ENCODE measurements around the gene EXD1. TPM values are rescaled to one million over a fixed set of nuclear protein-coding genes. Genes with fewer than 3 reads are reported as not detected.
"Not testable (repeated sequence)": the region's sequence is repeated elsewhere in the genome, so short reads cannot be mapped to it uniquely, and the experiment has no call there.

Gene EXD1
- total RNA-seq, 3 donors from 2014 or later = not detected

DNA sequence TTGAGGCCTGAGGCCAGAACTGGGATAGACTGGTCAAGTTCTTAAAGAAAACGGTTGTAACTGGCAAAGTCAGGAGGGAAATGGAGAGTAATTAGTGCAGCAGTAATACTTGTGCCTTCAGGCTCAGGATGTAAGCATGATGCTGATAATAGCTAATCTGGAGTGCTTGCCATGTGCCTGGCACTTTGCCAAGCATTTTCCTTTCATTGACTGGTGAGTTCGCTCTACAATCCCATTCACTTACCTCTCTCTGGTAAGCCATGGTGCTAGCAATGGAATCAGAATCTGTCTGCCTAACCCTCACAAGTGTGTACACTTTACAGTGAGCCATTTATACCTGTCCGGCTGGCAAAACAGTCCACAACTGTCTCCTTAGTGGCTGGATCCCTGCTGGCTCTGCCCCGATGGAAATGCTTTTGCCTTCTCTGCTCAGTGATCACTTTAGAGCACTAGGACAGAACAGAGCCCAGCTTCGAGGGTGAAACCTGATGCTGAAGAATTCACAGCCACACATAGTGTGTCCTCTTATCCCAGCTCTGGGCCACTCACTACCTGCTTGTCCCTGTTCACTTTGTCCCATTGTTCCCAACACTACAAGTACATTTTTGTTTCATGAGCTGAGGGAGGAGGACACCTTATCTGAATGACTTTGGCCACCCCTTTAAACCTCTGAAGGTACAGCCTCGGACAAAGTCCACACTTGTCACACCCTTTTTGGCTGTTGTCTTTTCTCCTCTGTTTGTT is 10.8 kb upstream of the EXD1 start:
- no peak overlapping the region for H3K27ac ChIP-seq
- no peaks in the 10 kb centered on the region for H3K9me3 ChIP-seq
- TF ChIP-seq POLR2A (IDR thresholded peaks at IDR 0.05) = no peak
- no peak for TF ChIP-seq CTCF (IDR thresholded peaks at IDR 0.05)
- TF ChIP-seq POLR2AphosphoS5 (IDR thresholded peaks at IDR 0.05) = no peak
- no peaks in the 10 kb centered on the region for H3K36me3 ChIP-seq
- no peak overlapping the region for H3K4me3 ChIP-seq
- no peak for DNase-seq (ENCODE audit: low spot score in 2 of 2)
- H3K27me3 ChIP-seq = no peaks in the 10 kb centered on the region
- no peaks in the 10 kb centered on the region for H3K4me1 ChIP-seq
- intact Hi-C loops (cut with DNase I; ENCODE audit: low total_unique reads) = no loop called here

DNA sequence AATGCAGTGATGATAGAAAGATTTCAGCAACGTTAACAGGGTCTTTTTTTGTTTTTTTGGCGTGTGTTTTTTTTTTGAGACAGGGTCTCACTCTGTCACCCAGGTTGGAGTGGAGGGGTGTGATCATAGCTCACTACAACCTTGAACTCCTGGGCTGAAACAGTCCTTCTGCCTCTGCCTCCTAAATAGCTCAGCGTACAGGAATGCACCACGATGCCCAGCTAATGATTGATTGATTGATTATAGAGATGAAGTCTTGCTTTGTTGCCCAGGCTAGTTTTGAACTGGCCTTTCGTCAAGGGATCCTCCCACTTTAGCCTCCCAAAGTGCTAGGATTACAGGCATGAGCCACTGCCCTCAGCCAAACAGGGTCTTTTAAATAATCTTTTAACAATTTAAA is 7.5 kb upstream of the EXD1 start:
- Histone ChIP-seq H3K36me3 (no peaks in the 10 kb centered on the region), H3K27ac (no peak overlapping the region), H3K27me3 (no peaks in the 10 kb centered on the region), H3K9me3 (no peaks in the 10 kb centered on the region), H3K4me1 (no peaks in the 10 kb centered on the region), H3K4me3 (no peak overlapping the region)
- no peak for TF ChIP-seq POLR2AphosphoS5 (IDR thresholded peaks at IDR 0.05)
- no peak for TF ChIP-seq CTCF (IDR thresholded peaks at IDR 0.05)
- no peak for TF ChIP-seq POLR2A (IDR thresholded peaks at IDR 0.05)
- no peak for DNase-seq (ENCODE audit: low spot score in 2 of 2)
- intact Hi-C loops (cut with DNase I; ENCODE audit: low total_unique reads) = no loop called here

- TF ChIP-seq POLR2A (IDR thresholded peaks at IDR 0.05) (no peak), CTCF (IDR thresholded peaks at IDR 0.05) (no peak), POLR2AphosphoS5 (IDR thresholded peaks at IDR 0.05) (no peak)
- H3K4me3 ChIP-seq = no peak overlapping the region
- intact Hi-C loops (cut with DNase I; ENCODE audit: low total_unique reads) = no loop called here
Observed at GRCh38 chr15:41235929-41236328, 5.4 kb upstream of the EXD1 start.

GRCh38 chr15:41235228-41235627 is 4.7 kb upstream of the EXD1 start:
- DNase-seq (ENCODE audit: low spot score in 2 of 2); H3K9me3 ChIP-seq; H3K36me3 ChIP-seq; H3K4me3 ChIP-seq; intact Hi-C loops (cut with DNase I; ENCODE audit: low total_unique reads); H3K27ac ChIP-seq; H3K27me3 ChIP-seq; H3K4me1 ChIP-seq: not testable (repeated sequence)

More at GRCh38 chr15:41235929-41236328, 5.4 kb upstream of the EXD1 start:
- Histone ChIP-seq H3K27ac (no peak overlapping the region), H3K9me3 (no peaks in the 10 kb centered on the region), H3K4me1 (no peaks in the 10 kb centered on the region), H3K36me3 (no peaks in the 10 kb centered on the region), H3K27me3 (no peaks in the 10 kb centered on the region)
- DNase-seq (ENCODE audit: low spot score in 2 of 2) = no peak

DNA sequence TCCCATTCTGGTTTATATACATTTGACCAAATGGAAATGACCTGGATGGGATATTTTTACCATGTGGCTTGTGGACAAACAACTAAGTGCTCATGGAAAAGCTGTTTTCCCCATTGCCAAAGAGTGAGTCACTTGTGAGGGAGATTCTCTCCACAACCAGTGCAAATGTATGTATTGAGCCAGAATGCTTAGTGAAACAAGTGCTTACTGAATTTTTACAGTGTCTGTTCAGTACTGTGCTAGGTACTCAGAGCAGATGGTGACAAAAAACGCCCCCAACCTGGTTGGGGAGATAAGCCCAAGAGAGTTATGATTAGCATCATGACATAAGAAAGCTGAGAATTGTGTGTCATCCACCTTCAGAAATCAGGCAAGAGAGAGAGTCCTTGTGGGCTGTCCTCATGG is 2.8 kb upstream of the EXD1 start:
- TF ChIP-seq POLR2A (IDR thresholded peaks at IDR 0.05) = no peak
- TF ChIP-seq CTCF (IDR thresholded peaks at IDR 0.05) = no peak
- TF ChIP-seq POLR2AphosphoS5 (IDR thresholded peaks at IDR 0.05) = no peak
- Histone ChIP-seq H3K9me3 (no peaks in the 10 kb centered on the region), H3K27me3 (no peaks in the 10 kb centered on the region), H3K36me3 (no peaks in the 10 kb centered on the region), H3K4me3 (no peak overlapping the region), H3K27ac (no peak overlapping the region), H3K4me1 (no peaks in the 10 kb centered on the region)
- intact Hi-C loops (cut with DNase I; ENCODE audit: low total_unique reads) = no loop called here
- DNase-seq (ENCODE audit: low spot score in 2 of 2) = no peak

Measured in breast epithelium (tissue), 4 donors.